ENCODE measurements around the gene AOX1.

DNA sequence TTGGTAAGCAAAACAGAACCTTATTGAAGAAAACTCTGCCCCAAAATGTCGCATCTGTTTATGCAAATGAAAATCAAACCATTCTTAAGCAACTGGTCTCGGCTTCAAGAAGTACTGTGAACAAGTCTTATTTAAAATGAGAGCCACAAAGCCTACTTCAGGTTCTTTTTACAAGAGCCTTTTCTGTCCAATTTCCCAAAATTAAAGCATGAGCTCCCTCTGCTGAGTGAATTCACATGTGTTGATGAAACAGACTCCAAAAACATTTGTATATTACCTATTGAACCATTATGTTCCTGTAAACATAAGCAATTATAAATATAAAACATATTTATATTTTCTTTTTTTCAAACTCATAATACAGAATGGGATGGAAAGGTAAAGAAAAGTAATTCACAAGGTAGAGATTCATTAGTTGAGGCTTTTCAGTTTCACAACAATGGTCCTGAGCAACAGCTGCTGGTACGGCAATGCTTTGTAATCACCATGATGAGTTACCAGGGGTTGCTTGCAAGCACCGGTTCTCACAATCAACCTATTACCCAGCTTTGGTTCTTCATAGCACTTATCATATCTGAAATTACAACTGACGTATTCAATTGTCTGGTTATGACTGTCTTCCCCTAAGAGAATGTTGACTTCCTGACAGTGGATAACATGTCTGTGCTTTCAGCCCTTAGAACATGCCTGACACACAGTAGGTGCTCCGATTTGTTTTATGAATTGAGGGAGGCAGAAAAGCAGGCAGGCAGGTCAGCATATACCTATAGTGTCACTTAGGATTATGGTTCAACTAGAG lies 117.5 kb downstream of the AOX1 start:
- no peak for TF ChIP-seq POLR2AphosphoS5 (IDR thresholded peaks at IDR 0.05; ENCODE audit: low read depth, low read length)
- TF ChIP-seq, protein P1, sequence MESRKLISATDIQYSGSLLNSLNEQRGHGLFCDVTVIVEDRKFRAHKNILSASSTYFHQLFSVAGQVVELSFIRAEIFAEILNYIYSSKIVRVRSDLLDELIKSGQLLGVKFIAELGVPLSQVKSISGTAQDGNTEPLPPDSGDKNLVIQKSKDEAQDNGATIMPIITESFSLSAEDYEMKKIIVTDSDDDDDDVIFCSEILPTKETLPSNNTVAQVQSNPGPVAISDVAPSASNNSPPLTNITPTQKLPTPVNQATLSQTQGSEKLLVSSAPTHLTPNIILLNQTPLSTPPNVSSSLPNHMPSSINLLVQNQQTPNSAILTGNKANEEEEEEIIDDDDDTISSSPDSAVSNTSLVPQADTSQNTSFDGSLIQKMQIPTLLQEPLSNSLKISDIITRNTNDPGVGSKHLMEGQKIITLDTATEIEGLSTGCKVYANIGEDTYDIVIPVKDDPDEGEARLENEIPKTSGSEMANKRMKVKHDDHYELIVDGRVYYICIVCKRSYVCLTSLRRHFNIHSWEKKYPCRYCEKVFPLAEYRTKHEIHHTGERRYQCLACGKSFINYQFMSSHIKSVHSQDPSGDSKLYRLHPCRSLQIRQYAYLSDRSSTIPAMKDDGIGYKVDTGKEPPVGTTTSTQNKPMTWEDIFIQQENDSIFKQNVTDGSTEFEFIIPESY (IDR thresholded peaks at IDR 0.05; ENCODE audit: extremely low read depth, insufficient replicate concordance, low read length), result no peak
- no peak for TF ChIP-seq POLR2A (IDR thresholded peaks at IDR 0.05; ENCODE audit: borderline replicate concordance, extremely low read depth, insufficient read depth, insufficient read length)
- TF ChIP-seq, protein P2, sequence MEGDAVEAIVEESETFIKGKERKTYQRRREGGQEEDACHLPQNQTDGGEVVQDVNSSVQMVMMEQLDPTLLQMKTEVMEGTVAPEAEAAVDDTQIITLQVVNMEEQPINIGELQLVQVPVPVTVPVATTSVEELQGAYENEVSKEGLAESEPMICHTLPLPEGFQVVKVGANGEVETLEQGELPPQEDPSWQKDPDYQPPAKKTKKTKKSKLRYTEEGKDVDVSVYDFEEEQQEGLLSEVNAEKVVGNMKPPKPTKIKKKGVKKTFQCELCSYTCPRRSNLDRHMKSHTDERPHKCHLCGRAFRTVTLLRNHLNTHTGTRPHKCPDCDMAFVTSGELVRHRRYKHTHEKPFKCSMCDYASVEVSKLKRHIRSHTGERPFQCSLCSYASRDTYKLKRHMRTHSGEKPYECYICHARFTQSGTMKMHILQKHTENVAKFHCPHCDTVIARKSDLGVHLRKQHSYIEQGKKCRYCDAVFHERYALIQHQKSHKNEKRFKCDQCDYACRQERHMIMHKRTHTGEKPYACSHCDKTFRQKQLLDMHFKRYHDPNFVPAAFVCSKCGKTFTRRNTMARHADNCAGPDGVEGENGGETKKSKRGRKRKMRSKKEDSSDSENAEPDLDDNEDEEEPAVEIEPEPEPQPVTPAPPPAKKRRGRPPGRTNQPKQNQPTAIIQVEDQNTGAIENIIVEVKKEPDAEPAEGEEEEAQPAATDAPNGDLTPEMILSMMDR (IDR thresholded peaks at IDR 0.05 in 2 of 3, conservative IDR thresholded peaks at IDR 0.05 in 1 of 3; ENCODE audit: borderline replicate concordance in 1 of 3, insufficient read depth in 1 of 3, low read depth in 2 of 3, low read length in 2 of 3), result peak; percentile 34 to 94 (median 63); a peak in 5 of 6 replicates
- no peak; the same call in 1 of the 2 replicates for TF ChIP-seq SP1 (IDR thresholded peaks at IDR 0.05; ENCODE audit: low read depth)
- TF ChIP-seq ZNF274 (IDR thresholded peaks at IDR 0.05; ENCODE audit: low read depth, low read length), result no peak
- TF ChIP-seq MAX (IDR thresholded peaks at IDR 0.05), result no peak
- no peak for TF ChIP-seq YY1 (IDR thresholded peaks at IDR 0.05; ENCODE audit: extremely low read depth, insufficient replicate concordance, low read depth, low read length)
- TF ChIP-seq EZH2 (IDR thresholded peaks at IDR 0.05), result no peak
- 0 out of 2 replicates have a peak, but pooled peaks have one; percentile 21 for TF ChIP-seq FOSL1 (IDR thresholded peaks at IDR 0.05; ENCODE audit: low read depth)
- TF ChIP-seq EZH2phosphoT487 (IDR thresholded peaks at IDR 0.05; ENCODE audit: borderline replicate concordance), result no peak
- TF ChIP-seq, protein P3, sequence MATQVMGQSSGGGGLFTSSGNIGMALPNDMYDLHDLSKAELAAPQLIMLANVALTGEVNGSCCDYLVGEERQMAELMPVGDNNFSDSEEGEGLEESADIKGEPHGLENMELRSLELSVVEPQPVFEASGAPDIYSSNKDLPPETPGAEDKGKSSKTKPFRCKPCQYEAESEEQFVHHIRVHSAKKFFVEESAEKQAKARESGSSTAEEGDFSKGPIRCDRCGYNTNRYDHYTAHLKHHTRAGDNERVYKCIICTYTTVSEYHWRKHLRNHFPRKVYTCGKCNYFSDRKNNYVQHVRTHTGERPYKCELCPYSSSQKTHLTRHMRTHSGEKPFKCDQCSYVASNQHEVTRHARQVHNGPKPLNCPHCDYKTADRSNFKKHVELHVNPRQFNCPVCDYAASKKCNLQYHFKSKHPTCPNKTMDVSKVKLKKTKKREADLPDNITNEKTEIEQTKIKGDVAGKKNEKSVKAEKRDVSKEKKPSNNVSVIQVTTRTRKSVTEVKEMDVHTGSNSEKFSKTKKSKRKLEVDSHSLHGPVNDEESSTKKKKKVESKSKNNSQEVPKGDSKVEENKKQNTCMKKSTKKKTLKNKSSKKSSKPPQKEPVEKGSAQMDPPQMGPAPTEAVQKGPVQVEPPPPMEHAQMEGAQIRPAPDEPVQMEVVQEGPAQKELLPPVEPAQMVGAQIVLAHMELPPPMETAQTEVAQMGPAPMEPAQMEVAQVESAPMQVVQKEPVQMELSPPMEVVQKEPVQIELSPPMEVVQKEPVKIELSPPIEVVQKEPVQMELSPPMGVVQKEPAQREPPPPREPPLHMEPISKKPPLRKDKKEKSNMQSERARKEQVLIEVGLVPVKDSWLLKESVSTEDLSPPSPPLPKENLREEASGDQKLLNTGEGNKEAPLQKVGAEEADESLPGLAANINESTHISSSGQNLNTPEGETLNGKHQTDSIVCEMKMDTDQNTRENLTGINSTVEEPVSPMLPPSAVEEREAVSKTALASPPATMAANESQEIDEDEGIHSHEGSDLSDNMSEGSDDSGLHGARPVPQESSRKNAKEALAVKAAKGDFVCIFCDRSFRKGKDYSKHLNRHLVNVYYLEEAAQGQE (IDR thresholded peaks at IDR 0.05; ENCODE audit: low read depth), result no peak
- no peak for TF ChIP-seq ELF1 (IDR thresholded peaks at IDR 0.05; ENCODE audit: borderline replicate concordance, low read depth)
